ENCODE data around the gene C9.

Gene C9

GRCh38 chr5:39362646-39363045 lies 1.6 kb downstream of the C9 start:
- H3K36me3 ChIP-seq (replicated peaks) = no peaks in the 10 kb centered on the region
- no peak overlapping the region for H3K27ac ChIP-seq
- in situ Hi-C loops (cut with HindIII; ENCODE audit: low pct_ligation_motif_present, low sequenced_read_pairs) = no loop called here
- no peak for DNase-seq
- no peak overlapping the region for H3K4me3 ChIP-seq (ENCODE audit: low read depth, low read length)
- TF ChIP-seq, protein P1, sequence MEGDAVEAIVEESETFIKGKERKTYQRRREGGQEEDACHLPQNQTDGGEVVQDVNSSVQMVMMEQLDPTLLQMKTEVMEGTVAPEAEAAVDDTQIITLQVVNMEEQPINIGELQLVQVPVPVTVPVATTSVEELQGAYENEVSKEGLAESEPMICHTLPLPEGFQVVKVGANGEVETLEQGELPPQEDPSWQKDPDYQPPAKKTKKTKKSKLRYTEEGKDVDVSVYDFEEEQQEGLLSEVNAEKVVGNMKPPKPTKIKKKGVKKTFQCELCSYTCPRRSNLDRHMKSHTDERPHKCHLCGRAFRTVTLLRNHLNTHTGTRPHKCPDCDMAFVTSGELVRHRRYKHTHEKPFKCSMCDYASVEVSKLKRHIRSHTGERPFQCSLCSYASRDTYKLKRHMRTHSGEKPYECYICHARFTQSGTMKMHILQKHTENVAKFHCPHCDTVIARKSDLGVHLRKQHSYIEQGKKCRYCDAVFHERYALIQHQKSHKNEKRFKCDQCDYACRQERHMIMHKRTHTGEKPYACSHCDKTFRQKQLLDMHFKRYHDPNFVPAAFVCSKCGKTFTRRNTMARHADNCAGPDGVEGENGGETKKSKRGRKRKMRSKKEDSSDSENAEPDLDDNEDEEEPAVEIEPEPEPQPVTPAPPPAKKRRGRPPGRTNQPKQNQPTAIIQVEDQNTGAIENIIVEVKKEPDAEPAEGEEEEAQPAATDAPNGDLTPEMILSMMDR (IDR thresholded peaks at IDR 0.05; ENCODE audit: low read depth, low read length, missing control alignments) = no peak
- no peaks in the 10 kb centered on the region for H3K27me3 ChIP-seq (replicated peaks)

DNA sequence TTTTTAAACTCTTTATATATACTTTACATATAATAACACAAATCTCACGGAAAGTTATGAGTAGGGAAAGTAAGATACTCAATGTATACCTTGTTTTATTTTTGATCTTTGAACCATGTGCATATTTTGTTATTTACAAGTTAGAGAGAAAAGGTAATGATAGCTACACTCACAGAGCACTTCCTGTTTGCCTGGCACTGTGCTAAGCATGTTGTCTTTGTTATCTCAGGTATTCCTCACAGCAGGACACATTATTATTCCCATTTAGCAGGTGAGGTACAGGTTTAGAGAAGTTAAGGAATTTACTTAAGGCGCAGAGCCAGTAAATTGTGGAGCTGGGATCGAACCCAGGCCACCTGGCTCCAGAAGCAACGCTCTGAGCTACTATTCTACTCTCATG lies 3.0 kb downstream of the C9 start:
- Histone ChIP-seq H3K36me3 (replicated peaks) (no peaks in the 10 kb centered on the region), H3K4me3 (ENCODE audit: low read depth, low read length) (no peak overlapping the region), H3K27me3 (replicated peaks) (no peaks in the 10 kb centered on the region), H3K27ac (no peak overlapping the region)
- DNase-seq = no peak
- in situ Hi-C loops (cut with HindIII; ENCODE audit: low pct_ligation_motif_present, low sequenced_read_pairs) = no loop called here
- TF ChIP-seq, protein P1 (IDR thresholded peaks at IDR 0.05; ENCODE audit: low read depth, low read length, missing control alignments) = no peak

GRCh38 chr5:39360471-39361111 lies 3.7 kb downstream of the C9 start:
- Histone ChIP-seq H3K4me3 (ENCODE audit: low read depth, low read length) (no peak overlapping the region), H3K27ac (peak overlapping the region; percentile 65), H3K27me3 (replicated peaks) (no peaks in the 10 kb centered on the region), H3K36me3 (replicated peaks) (no peaks in the 10 kb centered on the region)
- in situ Hi-C loops (cut with HindIII; ENCODE audit: low pct_ligation_motif_present, low sequenced_read_pairs) = no loop called here
- DNase-seq = no peak
- TF ChIP-seq, protein P1 (IDR thresholded peaks at IDR 0.05; ENCODE audit: low read depth, low read length, missing control alignments) = no peak

- no peaks in the 10 kb centered on the region for H3K27me3 ChIP-seq (replicated peaks)
- no peak overlapping the region for H3K27ac ChIP-seq
- in situ Hi-C loops (cut with HindIII; ENCODE audit: low pct_ligation_motif_present, low sequenced_read_pairs) = no loop called here
- no peak for DNase-seq
- H3K4me3 ChIP-seq (ENCODE audit: low read depth, low read length) = no peak overlapping the region
- TF ChIP-seq, protein P1 (IDR thresholded peaks at IDR 0.05; ENCODE audit: low read depth, low read length, missing control alignments) = no peak
- H3K36me3 ChIP-seq (replicated peaks) = no peaks in the 10 kb centered on the region
These were observed 8.0 kb downstream of the C9 start for GRCh38 chr5:39356263-39356662.

DNA sequence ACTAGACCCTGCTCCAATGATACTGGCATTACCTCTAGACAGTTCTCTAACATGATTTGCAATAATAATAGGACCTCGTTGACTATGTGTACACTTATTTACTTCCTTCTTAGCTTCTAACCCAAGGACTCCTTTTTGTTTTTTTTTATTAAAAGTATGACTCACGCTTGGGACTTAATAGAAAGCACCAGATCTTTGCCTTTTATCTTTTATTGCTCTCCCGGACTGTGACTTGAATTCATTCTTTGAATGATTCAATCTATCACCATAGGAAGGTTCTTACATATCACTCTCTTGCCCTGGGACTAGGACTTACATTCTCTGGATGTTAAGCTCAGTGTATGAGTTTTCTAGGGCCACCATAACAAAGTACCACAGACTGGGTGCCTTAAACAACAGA lies 9.0 kb downstream of the C9 start:
- TF ChIP-seq, protein P1 (IDR thresholded peaks at IDR 0.05; ENCODE audit: low read depth, low read length, missing control alignments) = no peak
- in situ Hi-C loops (cut with HindIII; ENCODE audit: low pct_ligation_motif_present, low sequenced_read_pairs) = no loop called here
- no peak overlapping the region for H3K4me3 ChIP-seq (ENCODE audit: low read depth, low read length)
- H3K27me3 ChIP-seq (replicated peaks) = no peaks in the 10 kb centered on the region
- no peaks in the 10 kb centered on the region for H3K36me3 ChIP-seq (replicated peaks)
- DNase-seq = no peak
- H3K27ac ChIP-seq = no peak overlapping the region
